SK-N-MC (cell line): ENCODE measurements around the gene ITPRIPL2.

ENCODE experiments used
- EZH2 ChIP-seq: fragments of 200-600 bp; sonication (generic); IDR thresholded peaks from one replicate; pipeline ENCODE4 v1.6.1; 2017; ENCODE audit warnings: antibody characterized with exemption
- FOXP2 ChIP-seq: optimal IDR thresholded peaks from 2 replicates; pipeline ENCODE3; 2011; ENCODE audit warnings: mild to moderate bottlenecking, moderate library complexity; ENCODE audit not compliant: insufficient read depth; ENCODE audit errors: extremely low read length, control extremely low read depth
- POLR2AphosphoS5 ChIP-seq: IDR thresholded peaks from 2 replicates; pipeline ENCODE4 v1.6.1; 2012; ENCODE audit warnings: mild to moderate bottlenecking, low read depth, low read length, borderline replicate concordance

DNA sequence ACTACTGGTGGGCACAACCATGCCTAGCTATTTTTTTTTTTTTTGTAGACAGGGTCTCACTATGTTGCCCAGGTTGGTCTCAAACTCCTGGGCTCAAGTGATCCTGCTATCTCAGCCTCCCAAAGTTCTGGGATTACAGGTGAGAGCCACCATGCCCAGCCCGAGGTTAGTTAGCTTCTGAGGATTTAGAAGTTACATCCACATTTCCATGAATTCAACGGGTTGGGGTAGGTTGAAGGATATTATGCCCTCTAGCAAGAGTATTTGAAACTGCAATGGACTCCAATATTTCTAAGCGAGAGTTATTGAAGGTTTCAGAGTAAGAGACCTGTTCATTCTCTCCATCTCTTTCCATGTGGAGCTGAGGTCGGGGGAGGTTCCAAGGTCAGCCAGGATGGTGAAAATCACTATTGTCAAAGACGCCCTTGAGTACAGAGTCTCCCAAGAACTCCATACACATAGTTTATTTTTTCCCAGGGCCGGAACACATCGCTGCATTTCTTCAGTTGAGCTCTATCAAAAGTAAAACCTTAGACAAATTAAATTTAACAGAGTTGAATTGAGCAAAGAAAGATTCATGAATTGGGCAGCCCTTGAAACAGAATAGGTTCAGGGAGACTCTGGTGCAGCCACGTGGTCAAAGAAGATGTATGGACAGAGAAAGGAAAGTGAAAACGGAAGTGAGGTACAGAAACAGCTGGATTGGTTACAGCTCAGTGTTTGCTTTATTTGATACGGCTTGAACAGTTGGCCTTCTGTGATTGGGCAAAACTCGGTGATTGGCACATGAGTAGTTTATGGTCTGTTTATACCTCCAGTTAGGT, 19.0 kb upstream of the ITPRIPL2 start:
- TF ChIP-seq EZH2 (no peak), POLR2AphosphoS5 (no peak), FOXP2 (no peak)
